Measurements from ENCODE around the gene ATXN7L3B.

DNA sequence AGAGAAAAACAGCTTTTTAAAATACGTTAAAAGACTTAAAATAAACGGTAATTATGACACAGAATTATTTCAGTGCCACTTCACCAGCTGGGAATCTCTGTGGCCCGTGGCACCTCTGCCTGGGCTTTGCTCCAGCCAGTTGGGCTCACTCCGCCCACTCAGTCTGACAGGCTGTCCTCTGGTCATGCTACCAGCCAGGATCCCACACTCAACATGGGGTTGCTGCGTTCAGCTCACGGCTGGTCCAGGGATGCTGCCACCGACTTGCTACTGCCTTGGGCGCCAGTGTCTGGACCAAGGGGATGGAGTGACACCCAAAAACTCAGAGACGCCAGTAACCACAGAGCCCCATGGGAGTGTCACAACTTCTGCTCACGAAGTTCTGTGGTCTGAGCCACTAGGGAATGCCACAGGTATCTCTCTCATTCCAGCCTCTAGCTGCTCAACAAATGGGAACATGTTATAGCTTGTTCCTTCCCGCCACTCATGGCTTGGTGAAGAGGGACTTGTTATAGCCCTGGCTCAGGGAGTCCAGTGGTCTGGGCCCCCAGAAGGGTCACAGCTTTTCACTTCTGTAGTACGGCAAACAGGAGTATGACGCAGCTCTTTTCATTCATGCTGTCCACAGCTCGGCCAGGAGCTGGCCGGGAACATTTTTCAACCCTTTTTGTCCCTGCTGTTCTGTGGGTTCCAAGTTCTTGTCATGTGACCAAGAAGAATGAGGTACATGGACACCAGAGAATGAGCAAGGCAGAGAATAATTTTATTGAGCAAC, 23.4 kb upstream of the ATXN7L3B start:
- TF ChIP-seq CTCF (IDR thresholded peaks at IDR 0.05): no peak
- no peak for TF ChIP-seq POLR2A (IDR thresholded peaks at IDR 0.05)

All from esophagus squamous epithelium (tissue), 4 donors.